NB4 (cell line): ENCODE results near the gene SYTL3.

Experiments
- DNase-seq: peaks from one replicate; pipeline ENCODE4 v3.0.0; 2010; ENCODE audit warnings: low read depth
- H3K4me3 ChIP-seq: one replicate; pipeline ENCODE4 v1.5.1; 2011; ENCODE audit warnings: mild to moderate bottlenecking, low read depth, low read length, moderate library complexity
- CTCF ChIP-seq: IDR thresholded peaks from one replicate; pipeline ENCODE4 v1.5.1; 2012; ENCODE audit warnings: low read depth, low read length
- MAX ChIP-seq: IDR thresholded peaks from 2 replicates; pipeline ENCODE4 v1.6.1; 2011; ENCODE audit warnings: low read depth, low read length
- MYC ChIP-seq: IDR thresholded peaks from 2 replicates; pipeline ENCODE4 v1.6.1; 2011; ENCODE audit warnings: low read depth, low read length
- POLR2A ChIP-seq: IDR thresholded peaks from 2 replicates; pipeline ENCODE4 v1.6.1; 2011; ENCODE audit warnings: mild to moderate bottlenecking; ENCODE audit not compliant: insufficient read length; ENCODE audit errors: extremely low read depth

SYTL3 gene

GRCh38 chr6:158774717-158775449 is 125.0 kb downstream of the SYTL3 start:
- no peak for DNase-seq
- TF ChIP-seq POLR2A (no peak), CTCF (no peak), MYC (no peak), MAX (no peak)
- H3K4me3 ChIP-seq = no peak overlapping the region

- H3K4me3 ChIP-seq = no peak overlapping the region
- no peak for TF ChIP-seq MAX
- no peak for DNase-seq
These were observed 126.0 kb downstream of the SYTL3 start for GRCh38 chr6:158775832-158776231.

GRCh38 chr6:158776737-158777136 is 126.9 kb downstream of the SYTL3 start:
- DNase-seq = no peak
- no peak for TF ChIP-seq MYC
- TF ChIP-seq POLR2A = no peak
- no peak for TF ChIP-seq MAX
- no peak for TF ChIP-seq CTCF
- H3K4me3 ChIP-seq = no peak overlapping the region

GRCh38 chr6:158777510-158777909 is 127.7 kb downstream of the SYTL3 start:
- no peak overlapping the region for H3K4me3 ChIP-seq
- no peak for DNase-seq
- TF ChIP-seq CTCF = no peak
- no peak for TF ChIP-seq MYC
- TF ChIP-seq POLR2A = no peak
- no peak for TF ChIP-seq MAX

GRCh38 chr6:158778005-158778527 is 128.2 kb downstream of the SYTL3 start:
- no peak overlapping the region for H3K4me3 ChIP-seq
- TF ChIP-seq MAX = no peak
- DNase-seq = no peak

- no peak for TF ChIP-seq POLR2A
- TF ChIP-seq CTCF = no peak
- no peak for TF ChIP-seq MYC
- TF ChIP-seq MAX = no peak
- H3K4me3 ChIP-seq = no peak overlapping the region
- DNase-seq = no peak
These were observed 130.5 kb downstream of the SYTL3 start for GRCh38 chr6:158780246-158780884.
